SK-N-MC (cell line): ENCODE results near the gene NEDD4L.

Experiments
- DNase-seq: peaks from one replicate; pipeline ENCODE4 v3.0.0-alpha.2; 2011; ENCODE audit warnings: low read depth, low spot score
- H3K27ac ChIP-seq: fragments of 200-600 bp; sonication (generic); 2 replicates; pipeline ENCODE4 v1.5.1; 2016; ENCODE audit warnings: mixed run types
- H3K36me3 ChIP-seq: fragments of 200-600 bp; sonication (generic); 2 replicates; pipeline ENCODE4 v1.6.1; 2017; ENCODE audit warnings: antibody characterized with exemption, low read length, mixed read lengths; ENCODE audit not compliant: insufficient read depth
- H3K4me3 ChIP-seq: fragments of 200-600 bp; sonication (generic); 2 replicates; pipeline ENCODE4 v1.5.1; 2016
- H3K9ac ChIP-seq: fragments of 200-600 bp; sonication (generic); 2 replicates; pipeline ENCODE4 v1.8.0; 2017; ENCODE audit warnings: mixed run types, mixed read lengths; ENCODE audit not compliant: insufficient read length
- H3K9me3 ChIP-seq: fragments of 200-600 bp; sonication (generic); 2 replicates; pipeline ENCODE4 v1.6.1; 2017; ENCODE audit warnings: low read depth, mild to moderate bottlenecking, antibody characterized with exemption, low read length, moderate library complexity, mixed read lengths
- EZH2 ChIP-seq: fragments of 200-600 bp; sonication (generic); IDR thresholded peaks from one replicate; pipeline ENCODE4 v1.6.1; 2017; ENCODE audit warnings: antibody characterized with exemption
- FOXP2 ChIP-seq: optimal IDR thresholded peaks from 2 replicates; pipeline ENCODE3; 2011; ENCODE audit warnings: mild to moderate bottlenecking, moderate library complexity; ENCODE audit not compliant: insufficient read depth; ENCODE audit errors: extremely low read length, control extremely low read depth
- POLR2AphosphoS5 ChIP-seq: IDR thresholded peaks from 2 replicates; pipeline ENCODE4 v1.6.1; 2012; ENCODE audit warnings: mild to moderate bottlenecking, low read depth, low read length, borderline replicate concordance

Gene NEDD4L

DNA sequence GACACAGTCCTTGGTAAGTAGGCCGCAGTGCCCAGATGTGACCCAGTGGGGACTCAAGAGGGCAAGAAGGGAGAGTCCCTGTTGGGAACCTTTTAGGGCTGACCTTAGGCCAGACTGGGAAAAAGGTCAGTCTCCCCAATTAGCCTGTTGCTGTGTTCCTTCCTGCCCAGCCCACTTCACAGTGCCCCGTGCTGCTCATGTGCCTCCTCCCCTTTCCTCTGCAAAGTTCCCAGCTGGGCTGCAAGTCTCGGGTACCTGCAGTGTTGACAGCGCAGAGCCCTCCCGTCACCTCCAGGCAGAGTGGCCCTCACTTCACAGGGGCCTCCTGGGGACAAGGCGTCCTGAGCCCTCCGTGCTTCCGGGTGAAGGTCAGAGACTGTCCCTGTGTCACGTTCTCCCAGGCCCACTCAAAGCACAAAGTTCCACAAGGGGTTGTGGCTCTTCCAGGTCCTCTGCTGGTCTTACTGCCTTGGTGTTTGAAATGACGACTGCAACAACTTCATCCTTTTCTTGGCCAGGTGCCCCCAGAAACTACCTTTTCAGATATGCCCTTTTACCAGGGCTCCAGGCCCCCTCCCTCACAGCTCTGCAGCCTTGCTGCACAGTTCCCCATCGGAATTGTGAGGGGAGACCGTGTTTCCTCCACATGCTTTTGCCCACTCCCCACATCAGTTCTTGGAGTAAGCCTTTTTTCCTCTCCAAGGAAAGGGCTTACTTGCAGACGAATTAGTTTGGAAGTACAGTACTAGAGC lies 359.1 kb downstream of the NEDD4L start:
- Histone ChIP-seq H3K36me3 (no peaks in the 10 kb centered on the region), H3K27ac (no peak overlapping the region), H3K4me3 (no peak overlapping the region), H3K9me3 (no peaks in the 10 kb centered on the region), H3K9ac (no peak overlapping the region)
- no peak for DNase-seq
- no peak for TF ChIP-seq POLR2AphosphoS5
- no peak for TF ChIP-seq EZH2
- TF ChIP-seq FOXP2: no peak

DNA sequence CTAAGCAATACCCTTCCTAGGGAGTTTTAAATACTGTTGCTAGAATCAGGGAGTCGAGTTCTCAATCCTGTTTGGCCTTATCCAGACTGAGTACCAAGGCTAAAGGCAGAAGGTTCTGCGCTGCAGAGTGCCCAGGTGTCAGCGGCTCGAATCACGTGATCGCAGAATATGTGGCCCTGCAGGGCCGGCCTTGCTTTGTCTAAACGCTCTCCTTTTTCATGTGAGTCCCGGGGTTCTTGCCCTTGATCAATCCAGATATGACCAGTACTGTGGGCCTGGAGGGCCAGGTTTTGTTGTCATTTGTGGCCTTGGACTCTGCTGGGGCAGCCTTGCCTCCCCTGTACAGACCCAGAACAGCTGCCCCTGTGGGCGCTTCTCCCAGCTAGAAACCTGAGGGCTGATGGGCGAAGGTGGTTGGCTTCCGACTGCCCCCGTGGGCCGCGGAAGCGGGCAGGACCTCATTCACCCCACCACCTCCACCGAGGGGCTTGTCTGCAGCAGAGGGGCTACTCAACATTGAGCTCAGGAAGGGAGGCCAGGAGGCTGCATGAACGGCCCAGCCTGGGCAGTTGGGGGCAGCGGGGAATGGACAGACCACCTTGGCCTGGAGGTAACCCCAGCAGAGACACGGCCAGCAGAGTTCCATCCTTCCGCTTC lies 359.9 kb downstream of the NEDD4L start:
- Histone ChIP-seq H3K36me3 (no peaks in the 10 kb centered on the region), H3K27ac (no peak overlapping the region), H3K4me3 (no peak overlapping the region), H3K9me3 (no peaks in the 10 kb centered on the region), H3K9ac (no peak overlapping the region)
- TF ChIP-seq POLR2AphosphoS5 (no peak), EZH2 (no peak), FOXP2 (no peak)
- DNase-seq: no peak

DNA sequence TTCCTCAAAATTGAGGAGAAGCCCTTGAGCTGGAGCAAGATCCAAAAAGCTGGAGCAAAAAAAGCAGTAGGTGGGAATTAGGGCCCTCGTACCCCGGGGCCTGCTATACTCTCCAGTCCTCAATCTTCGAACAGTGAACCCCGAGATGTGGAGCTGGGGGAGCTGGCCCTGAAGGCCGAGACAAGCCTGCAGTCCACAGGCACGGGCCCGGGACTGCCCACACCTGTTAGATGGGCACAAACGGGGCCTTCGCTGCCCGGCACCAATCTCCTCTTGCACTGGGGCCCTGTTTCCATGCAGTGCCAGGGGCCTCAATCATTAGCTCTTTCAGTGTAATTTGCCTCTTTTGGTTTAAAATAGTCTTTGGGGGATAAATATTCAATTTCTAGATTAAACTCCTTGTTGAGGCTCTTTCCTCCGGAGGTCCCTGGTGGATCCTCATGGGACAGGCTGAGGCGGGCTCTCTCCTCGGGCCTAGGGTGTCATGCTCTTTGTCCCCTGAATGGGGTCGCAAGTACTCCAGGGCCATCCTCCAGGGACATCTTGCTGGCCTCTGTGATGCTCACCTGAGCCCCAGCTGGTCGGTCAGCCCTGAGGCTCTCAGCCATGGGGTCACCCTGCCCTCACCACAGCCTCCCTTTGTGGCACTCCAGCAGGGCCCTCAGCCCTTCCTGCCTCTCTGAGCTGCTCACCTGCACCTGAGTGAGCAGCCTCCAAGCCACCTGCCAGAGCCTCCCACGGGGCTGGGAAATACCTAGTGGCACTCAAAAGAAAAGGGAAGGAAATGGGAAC lies 361.3 kb downstream of the NEDD4L start:
- Histone ChIP-seq H3K27ac (no peak overlapping the region), H3K9ac (no peak overlapping the region), H3K9me3 (no peaks in the 10 kb centered on the region), H3K4me3 (no peak overlapping the region), H3K36me3 (no peaks in the 10 kb centered on the region)
- TF ChIP-seq FOXP2: no peak
- no peak for TF ChIP-seq EZH2
- no peak for TF ChIP-seq POLR2AphosphoS5
- DNase-seq: no peak

DNA sequence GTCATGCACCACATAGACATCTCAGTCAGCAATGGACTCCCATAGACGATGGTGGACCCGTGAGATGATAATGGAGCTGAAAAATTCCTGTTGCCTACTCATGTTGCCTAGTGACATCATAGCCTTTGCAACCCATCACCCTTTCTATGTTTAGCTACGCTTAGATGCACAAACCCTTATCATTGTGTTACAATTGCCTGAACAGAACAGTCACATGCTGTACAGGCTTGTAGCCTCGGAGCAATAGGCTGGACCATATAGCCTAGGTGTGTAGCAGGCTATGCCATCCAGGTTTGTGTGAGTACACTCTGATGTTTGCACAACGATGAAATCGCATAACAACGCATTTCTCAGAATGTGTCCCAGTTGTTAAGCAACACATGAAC lies 363.2 kb downstream of the NEDD4L start:
- no peak overlapping the region for H3K9ac ChIP-seq
- no peaks in the 10 kb centered on the region for H3K9me3 ChIP-seq
- no peak overlapping the region for H3K4me3 ChIP-seq
- no peak for DNase-seq
- no peak overlapping the region for H3K27ac ChIP-seq
- no peak for TF ChIP-seq POLR2AphosphoS5
- no peak for TF ChIP-seq FOXP2
- TF ChIP-seq EZH2: no peak
- no peaks in the 10 kb centered on the region for H3K36me3 ChIP-seq

DNA sequence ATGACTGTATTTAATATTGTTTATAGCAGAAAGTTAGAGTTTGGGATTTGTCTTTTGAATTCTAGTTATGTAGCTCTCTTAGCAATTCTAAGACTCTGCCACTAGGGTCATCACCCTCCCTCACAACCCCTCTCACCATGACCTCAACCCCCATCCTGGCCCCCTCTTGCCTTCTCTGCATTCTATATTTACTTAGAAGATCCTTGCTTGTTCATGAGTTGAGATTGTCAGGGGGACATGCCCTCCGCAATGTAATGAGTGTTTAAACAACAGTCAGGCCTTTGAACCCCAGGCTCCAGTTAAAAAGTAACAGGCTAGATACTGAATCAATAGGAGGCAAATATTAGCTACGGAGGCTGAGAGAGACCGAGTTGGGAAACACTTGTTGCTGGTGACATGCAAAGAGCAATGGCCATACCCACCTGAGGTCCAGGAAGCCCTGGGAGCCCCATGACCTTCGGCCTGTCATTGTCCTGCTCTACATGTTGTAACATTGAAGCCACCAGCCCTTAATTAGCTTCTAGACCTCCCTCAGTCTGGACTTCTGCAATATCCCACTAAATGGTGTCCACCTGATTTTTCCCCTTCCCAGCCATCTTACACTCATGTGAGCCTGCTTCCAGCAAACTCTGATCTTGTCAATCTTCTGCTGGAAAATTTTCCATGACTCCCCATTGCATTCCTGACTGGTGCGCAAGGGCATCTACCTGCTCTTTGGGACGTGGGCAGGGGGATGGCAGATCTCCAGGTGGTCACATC lies 363.8 kb downstream of the NEDD4L start:
- Histone ChIP-seq H3K4me3 (no peak overlapping the region), H3K36me3 (no peaks in the 10 kb centered on the region), H3K9me3 (no peaks in the 10 kb centered on the region), H3K9ac (no peak overlapping the region), H3K27ac (no peak overlapping the region)
- DNase-seq: no peak
- TF ChIP-seq POLR2AphosphoS5: no peak
- TF ChIP-seq FOXP2: no peak

DNA sequence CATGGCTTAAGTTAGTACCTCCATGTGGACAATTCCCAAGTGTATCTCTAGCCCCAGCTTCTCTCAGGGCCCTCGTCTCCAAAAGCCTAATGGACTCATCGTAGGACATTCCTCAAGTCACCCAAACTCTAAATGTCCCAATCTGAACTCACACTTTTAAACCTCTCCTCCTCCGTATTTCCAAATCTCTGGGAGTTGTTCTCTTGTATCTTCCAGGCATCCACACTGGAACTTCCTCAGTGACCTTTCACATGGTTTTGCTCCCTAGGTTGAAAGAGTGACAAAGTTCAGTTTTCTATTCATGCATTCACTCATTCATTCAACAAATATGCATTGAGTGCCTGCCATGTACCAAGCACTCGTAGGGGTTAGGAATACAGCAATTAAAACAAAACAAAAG lies 364.6 kb downstream of the NEDD4L start:
- no peak overlapping the region for H3K27ac ChIP-seq
- H3K9ac ChIP-seq: no peak overlapping the region
- no peak for TF ChIP-seq POLR2AphosphoS5
- TF ChIP-seq EZH2: no peak
- H3K4me3 ChIP-seq: no peak overlapping the region
- no peaks in the 10 kb centered on the region for H3K36me3 ChIP-seq
- no peaks in the 10 kb centered on the region for H3K9me3 ChIP-seq
- no peak for DNase-seq

DNA sequence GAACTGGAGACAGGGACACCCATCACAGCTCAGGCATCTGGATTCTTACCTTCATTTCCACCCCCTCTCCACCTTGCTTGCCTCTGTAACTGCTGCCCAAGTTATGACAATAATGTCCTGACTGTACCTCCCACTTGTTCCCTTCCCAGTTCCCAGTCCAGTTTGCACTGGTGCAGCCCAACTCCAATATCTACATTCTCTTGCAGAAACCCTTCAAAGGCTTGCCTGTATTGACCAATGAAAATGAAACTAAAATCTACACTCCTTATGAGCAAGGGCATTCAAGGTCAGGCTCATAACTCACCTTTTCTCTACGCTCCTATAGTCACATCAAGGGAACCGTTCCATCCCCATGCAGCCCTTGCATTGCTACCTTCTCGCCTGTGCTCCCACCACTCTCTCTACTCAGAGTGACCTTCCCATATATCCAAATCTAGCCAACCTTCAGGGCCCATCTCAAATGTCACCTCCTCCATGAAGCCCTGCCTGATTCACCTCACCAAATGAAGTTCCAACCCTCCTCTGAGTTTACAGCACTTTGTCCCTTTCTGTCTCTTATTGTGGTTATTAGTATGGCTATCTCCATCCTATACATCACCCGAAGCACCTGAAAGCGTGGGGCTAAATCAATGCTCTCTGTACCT lies 365.9 kb downstream of the NEDD4L start:
- no peak for TF ChIP-seq FOXP2
- TF ChIP-seq POLR2AphosphoS5: no peak
- TF ChIP-seq EZH2: no peak
- H3K9me3 ChIP-seq: no peaks in the 10 kb centered on the region
- H3K36me3 ChIP-seq: no peaks in the 10 kb centered on the region
- no peak for DNase-seq
- H3K9ac ChIP-seq: no peak overlapping the region
- no peak overlapping the region for H3K27ac ChIP-seq
- H3K4me3 ChIP-seq: no peak overlapping the region

DNA sequence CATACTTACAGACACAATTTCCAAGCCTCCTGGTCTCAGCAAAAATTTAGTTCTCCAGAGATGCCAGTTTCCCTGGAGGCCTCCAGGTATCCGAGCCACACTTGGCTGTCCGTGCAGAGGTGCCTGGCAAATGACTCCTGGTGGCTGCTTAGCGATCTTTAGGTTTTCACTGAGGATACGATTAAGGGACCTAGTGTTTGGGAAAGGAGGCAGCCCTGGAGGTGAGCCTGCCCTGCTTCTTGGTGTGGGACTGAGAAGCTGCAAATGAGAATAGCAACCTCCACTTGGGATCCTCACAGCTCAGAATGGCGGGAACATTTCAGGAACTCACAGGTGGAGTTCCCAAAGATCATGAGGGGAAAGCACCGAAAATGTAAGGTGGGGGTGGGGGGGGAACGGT lies 367.3 kb downstream of the NEDD4L start:
- Histone ChIP-seq H3K9ac (no peak overlapping the region), H3K4me3 (no peak overlapping the region), H3K36me3 (no peaks in the 10 kb centered on the region), H3K9me3 (no peaks in the 10 kb centered on the region), H3K27ac (no peak overlapping the region)
- DNase-seq: no peak
- TF ChIP-seq EZH2 (no peak), FOXP2 (no peak)
